ENCODE results near the gene WRAP53.
A peak's percentile ranks its signal among the peaks of the same experiment; 100 is the strongest.

WRAP53 gene

GRCh38 chr17:7710301-7710700, 22.0 kb downstream of the WRAP53 start:
- no peak for TF ChIP-seq TSHZ2 (CRISPR knock-in tag; IDR thresholded peaks at IDR 0.05)
- no peak for ATAC-seq

GRCh38 chr17:7711051-7711755, 22.9 kb downstream of the WRAP53 start:
- peak; percentile 37; the same call in 1 of the 3 replicates for ATAC-seq
- TF ChIP-seq CSDC2 (CRISPR knock-in tag; IDR thresholded peaks at IDR 0.05) (no peak), CREB5 (CRISPR knock-in tag; IDR thresholded peaks at IDR 0.05; ENCODE audit: low read depth) (no peak), CSRNP3 (CRISPR knock-in tag; IDR thresholded peaks at IDR 0.05) (no peak), TSHZ2 (CRISPR knock-in tag; IDR thresholded peaks at IDR 0.05) (no peak)

GRCh38 chr17:7712111-7712771, 24.0 kb downstream of the WRAP53 start:
- TF ChIP-seq ZNF8 (CRISPR knock-in tag; IDR thresholded peaks at IDR 0.05) (no peak), ZFP30 (CRISPR knock-in tag; IDR thresholded peaks at IDR 0.05) (no peak)

GRCh38 chr17:7713782-7714181, 25.5 kb downstream of the WRAP53 start:
- no peak for ATAC-seq
- TF ChIP-seq ZNF70 (CRISPR knock-in tag; IDR thresholded peaks at IDR 0.05), result no peak
- no peak for TF ChIP-seq CSDC2 (CRISPR knock-in tag; IDR thresholded peaks at IDR 0.05)
- no peak for TF ChIP-seq CREB5 (CRISPR knock-in tag; IDR thresholded peaks at IDR 0.05; ENCODE audit: low read depth)
- no peak for TF ChIP-seq SNAI2 (CRISPR knock-in tag; IDR thresholded peaks at IDR 0.05)
- no peak for TF ChIP-seq TOX (CRISPR knock-in tag; IDR thresholded peaks at IDR 0.05; ENCODE audit: borderline replicate concordance)
- TF ChIP-seq ARNTL (CRISPR knock-in tag; IDR thresholded peaks at IDR 0.05; ENCODE audit: borderline replicate concordance, low read depth), result no peak
- TF ChIP-seq ESRRG (CRISPR knock-in tag; IDR thresholded peaks at IDR 0.05), result no peak
- no peak for TF ChIP-seq BACH2 (CRISPR knock-in tag; IDR thresholded peaks at IDR 0.05; ENCODE audit: borderline replicate concordance)
- no peak for TF ChIP-seq CSRNP3 (CRISPR knock-in tag; IDR thresholded peaks at IDR 0.05)
- no peak for TF ChIP-seq ZNF8 (CRISPR knock-in tag; IDR thresholded peaks at IDR 0.05)
- TF ChIP-seq ZFP30 (CRISPR knock-in tag; IDR thresholded peaks at IDR 0.05), result no peak
- TF ChIP-seq TSHZ2 (CRISPR knock-in tag; IDR thresholded peaks at IDR 0.05), result no peak
- no peak for TF ChIP-seq TCF4 (CRISPR knock-in tag; IDR thresholded peaks at IDR 0.05; ENCODE audit: borderline replicate concordance)
- TF ChIP-seq ZC3H10 (CRISPR knock-in tag; IDR thresholded peaks at IDR 0.05), result no peak
- TF ChIP-seq ZNF565 (CRISPR knock-in tag; conservative IDR thresholded peaks at IDR 0.05; ENCODE audit: low read depth), result no peak
- no peak for TF ChIP-seq GLIS3 (CRISPR knock-in tag; IDR thresholded peaks at IDR 0.05)
- TF ChIP-seq ISL1 (CRISPR knock-in tag; IDR thresholded peaks at IDR 0.05), result no peak
- TF ChIP-seq RARB (CRISPR knock-in tag; IDR thresholded peaks at IDR 0.05), result no peak
- no peak for TF ChIP-seq OSR1 (CRISPR knock-in tag; IDR thresholded peaks at IDR 0.05)

More at GRCh38 chr17:7712111-7712771, 24.0 kb downstream of the WRAP53 start:
- no peak for ATAC-seq
